ENCODE data around the gene SAFB. TPM values are rescaled to one million over a fixed set of nuclear protein-coding genes. Genes with fewer than 3 reads are reported as not detected.
"Not testable (repeated sequence)": the region's sequence is repeated elsewhere in the genome, so short reads cannot be mapped to it uniquely, and the experiment has no call there.

The SAFB gene
- total RNA-seq, 1 experiment from 2014 or later, result 33.0 TPM

DNA sequence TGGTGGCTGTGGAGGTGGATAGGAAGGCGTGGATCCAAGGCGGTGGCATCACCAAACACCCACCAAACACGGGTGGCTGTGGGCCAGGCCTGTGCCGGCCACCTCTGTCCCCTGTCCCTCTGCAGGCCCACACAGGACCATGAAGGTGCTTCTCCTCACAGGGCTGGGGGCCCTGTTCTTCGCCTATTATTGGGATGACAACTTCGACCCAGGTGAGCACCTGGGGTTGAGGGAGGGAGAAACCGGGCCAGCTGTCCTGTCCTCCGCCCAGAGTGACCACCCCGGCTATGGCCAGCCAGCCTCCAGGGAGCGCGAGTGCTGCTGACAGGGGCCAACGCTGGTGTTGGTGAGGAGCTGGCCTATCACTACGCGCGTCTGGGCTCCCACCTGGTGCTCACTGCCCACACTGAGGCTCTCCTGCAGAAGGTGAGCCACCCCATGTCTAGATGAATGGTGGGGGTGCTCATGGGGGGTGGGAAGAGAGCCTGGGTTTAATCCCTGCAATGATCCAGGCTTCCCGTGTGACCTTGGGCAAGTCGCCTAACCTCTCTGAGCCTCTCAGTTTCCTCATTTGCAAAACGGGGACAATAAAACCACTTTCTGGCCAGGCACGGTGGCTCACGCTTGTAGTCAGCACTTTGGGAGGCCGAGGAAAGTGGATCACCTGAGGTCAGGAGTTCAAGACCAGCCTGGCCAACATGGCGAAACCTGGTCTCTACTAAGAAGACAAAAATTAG is 62.0 kb downstream of the SAFB start:
- Histone ChIP-seq H3K36me3 (no peaks in the 10 kb centered on the region), H3K4me3 (no peak overlapping the region), H3K9me3 (no peaks in the 10 kb centered on the region), H3K27me3 (no peaks in the 10 kb centered on the region)
- DNase-seq, result no peak

DNA sequence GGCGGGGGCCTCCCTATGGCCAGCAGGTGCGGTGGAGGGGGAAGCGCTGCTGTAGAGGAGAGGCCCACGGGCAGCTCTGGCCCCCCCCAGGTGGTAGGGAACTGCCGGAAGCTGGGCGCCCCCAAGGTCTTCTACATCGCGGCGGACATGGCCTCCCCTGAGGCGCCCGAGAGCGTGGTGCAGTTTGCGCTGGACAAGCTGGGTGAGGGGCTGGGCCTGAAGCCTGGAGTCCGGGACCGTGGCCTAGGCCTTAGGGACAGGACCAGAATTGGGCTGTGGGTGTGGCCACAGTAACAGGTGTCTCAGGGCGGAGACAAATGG is 63.4 kb downstream of the SAFB start:
- H3K36me3 ChIP-seq, result peaks cover 11% of the 10 kb centered on the region

DNA sequence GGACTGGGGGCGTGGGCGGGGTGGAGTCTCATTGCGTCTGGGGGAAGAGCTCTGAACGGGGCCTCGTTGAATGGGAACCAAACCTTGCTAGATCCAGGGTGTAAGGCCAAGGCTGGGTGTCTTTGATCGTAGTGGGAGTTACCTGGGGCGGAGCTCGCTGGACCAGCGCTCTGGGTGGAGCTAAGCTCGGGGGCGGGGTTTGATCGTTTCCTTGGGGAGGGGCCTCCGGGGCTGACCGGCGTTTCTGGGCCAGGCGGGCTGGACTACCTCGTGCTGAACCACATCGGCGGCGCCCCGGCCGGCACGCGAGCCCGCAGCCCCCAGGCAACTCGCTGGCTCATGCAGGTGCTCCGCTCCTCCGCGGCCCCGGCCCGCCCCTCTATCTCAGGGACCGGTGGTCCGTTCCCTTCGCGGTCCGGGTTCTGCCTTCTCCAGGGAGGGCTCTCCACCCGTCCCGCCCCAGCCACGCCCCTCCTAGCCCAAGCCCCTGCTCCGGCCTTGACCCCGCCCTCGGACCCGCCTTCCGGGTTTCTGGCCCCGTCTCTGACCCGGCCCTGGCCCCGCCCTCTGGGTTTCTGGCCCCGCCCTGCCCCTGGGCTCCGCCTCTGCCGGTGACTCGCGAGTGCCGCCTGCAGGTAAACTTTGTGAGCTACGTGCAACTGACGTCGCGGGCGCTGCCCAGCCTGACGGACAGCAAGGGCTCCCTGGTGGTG is 63.9 kb downstream of the SAFB start:
- peak; percentile 89 for DNase-seq
- Histone ChIP-seq H3K9me3 (no peaks in the 10 kb centered on the region), H3K27me3 (no peaks in the 10 kb centered on the region), H3K36me3 (peaks cover 16% of the 10 kb centered on the region), H3K4me3 (peak overlapping the region; percentile 56)

More for the DNA sequence above, 63.4 kb downstream of the SAFB start:
- Histone ChIP-seq H3K4me3 (peak overlapping the region; percentile 56; the same call in 1 of the 2 replicates), H3K27me3 (no peaks in the 10 kb centered on the region), H3K9me3 (no peaks in the 10 kb centered on the region)
- no peak for DNase-seq

DNA sequence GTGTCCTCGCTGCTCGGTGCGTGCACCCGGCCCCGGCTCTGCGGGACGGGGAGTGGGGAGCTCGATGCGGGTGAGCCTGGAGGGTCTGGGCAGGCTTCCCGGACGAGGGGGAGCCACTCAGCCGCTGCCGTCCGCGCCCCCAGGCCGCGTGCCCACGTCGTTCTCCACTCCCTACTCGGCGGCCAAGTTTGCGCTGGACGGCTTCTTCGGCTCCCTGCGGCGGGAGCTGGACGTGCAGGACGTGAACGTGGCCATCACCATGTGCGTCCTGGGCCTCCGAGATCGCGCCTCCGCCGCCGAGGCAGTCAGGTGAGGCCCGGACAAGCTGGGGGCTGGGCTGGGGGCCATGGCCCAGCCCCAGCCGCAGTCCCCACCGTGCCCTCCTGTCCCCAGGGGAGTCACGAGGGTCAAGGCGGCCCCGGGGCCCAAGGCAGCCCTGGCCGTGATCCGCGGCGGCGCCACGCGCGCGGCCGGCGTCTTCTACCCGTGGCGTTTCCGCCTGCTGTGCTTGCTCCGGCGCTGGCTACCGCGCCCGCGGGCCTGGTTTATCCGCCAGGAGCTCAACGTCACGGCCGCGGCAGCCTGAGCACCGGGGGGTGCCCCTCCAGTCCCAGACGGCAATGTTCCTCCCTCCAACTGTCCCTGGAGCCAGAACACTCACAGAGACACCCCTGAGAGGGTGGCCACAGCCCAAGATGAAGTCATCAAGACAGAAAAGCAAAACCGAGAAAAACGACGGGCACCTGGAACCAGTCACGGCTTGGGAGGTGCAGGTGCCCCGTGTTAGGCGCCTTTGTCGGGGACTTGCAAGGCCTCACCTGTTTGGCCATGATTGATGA is 64.7 kb downstream of the SAFB start:
- peak overlapping the region; percentile 56 for H3K4me3 ChIP-seq
- no peaks in the 10 kb centered on the region for H3K9me3 ChIP-seq
- peaks cover 24% of the 10 kb centered on the region for H3K36me3 ChIP-seq
- no peak for DNase-seq
- H3K27me3 ChIP-seq, result no peaks in the 10 kb centered on the region

DNA sequence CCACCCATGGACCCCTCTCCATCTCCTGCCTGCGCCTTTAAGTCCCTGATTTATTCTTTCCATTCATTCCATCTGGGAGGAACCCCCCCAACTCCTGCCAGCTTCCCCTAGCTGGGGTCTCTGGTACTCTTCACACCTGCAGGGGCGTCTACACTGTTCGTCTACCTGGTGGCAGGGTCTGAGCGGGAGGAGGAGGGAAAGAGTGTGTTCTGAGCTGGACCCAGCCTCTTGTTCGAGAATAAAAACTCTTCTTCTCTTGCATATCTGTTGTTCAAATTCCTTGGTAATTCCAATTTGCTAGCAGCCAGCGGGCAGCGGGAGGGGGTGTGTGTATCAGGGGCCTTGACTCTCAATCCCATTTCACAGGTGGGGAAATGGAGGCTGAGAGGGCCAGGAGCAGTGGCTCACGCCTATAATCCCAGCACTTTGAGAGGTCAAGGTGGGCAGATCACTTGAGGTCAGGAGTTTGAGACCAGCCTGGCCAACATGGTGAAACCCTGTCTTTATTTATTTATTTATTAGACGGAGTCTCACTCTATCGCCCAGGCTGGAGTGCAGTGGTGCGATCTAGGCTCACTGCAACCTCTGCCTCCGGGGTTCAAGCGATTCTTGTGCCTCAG is 65.5 kb downstream of the SAFB start:
- peaks cover 29% of the 10 kb centered on the region for H3K36me3 ChIP-seq
- not testable (repeated sequence) for DNase-seq, H3K27me3 ChIP-seq, H3K9me3 ChIP-seq, H3K4me3 ChIP-seq

DNA sequence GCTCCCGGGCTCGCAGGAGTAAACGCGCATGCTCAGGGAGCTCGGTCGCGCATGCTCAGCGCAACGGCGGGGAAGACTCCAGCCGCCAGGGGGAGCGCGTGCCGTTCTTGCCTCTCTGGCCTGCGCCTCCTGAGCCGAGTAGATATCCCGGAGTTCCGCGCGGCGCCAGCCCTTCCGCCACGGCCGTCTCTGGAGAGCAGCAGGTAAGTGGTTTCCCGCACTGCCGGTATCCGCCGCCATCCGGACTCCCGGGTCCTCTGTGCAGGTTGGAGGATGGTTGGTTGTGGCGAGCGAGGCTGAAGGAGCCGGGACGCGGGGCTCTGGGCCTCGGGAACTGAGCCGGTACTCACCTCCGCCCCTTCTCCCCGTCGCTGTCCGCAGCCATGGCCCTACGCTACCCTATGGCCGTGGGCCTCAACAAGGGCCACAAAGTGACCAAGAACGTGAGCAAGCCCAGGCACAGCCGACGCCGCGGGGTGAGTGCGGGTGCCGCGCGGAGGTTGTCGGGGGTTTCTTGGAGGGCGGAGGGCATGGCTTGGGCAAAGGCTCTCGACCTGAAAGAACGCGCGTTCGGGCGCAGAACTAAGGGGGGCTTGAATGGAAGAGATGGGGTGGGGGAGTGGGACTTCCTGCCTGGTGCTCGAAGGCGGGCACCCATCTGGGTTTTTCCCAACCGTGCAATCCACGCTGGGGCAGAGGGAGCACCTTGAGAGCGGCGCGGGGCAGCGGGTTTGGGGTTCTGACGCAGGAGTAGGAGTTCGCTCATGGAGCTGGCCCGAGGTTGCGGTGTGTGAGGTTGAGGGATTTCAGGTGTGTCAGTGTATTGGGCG is 67.5 kb downstream of the SAFB start, which contains the start of gene RPL36:
Gene RPL36 (plus strand): TSS at position 171 of the 830 bp plus-strand sequence. CDS start 213 bp downstream, at position 384.
- Histone ChIP-seq H3K27me3 (no peaks in the 10 kb centered on the region), H3K9me3 (no peaks in the 10 kb centered on the region), H3K36me3 (peaks cover 36% of the 10 kb centered on the region), H3K4me3 (peak within 1 kb of the TSS; percentile 94)
- DNase-seq, result peak; percentile 89

DNA sequence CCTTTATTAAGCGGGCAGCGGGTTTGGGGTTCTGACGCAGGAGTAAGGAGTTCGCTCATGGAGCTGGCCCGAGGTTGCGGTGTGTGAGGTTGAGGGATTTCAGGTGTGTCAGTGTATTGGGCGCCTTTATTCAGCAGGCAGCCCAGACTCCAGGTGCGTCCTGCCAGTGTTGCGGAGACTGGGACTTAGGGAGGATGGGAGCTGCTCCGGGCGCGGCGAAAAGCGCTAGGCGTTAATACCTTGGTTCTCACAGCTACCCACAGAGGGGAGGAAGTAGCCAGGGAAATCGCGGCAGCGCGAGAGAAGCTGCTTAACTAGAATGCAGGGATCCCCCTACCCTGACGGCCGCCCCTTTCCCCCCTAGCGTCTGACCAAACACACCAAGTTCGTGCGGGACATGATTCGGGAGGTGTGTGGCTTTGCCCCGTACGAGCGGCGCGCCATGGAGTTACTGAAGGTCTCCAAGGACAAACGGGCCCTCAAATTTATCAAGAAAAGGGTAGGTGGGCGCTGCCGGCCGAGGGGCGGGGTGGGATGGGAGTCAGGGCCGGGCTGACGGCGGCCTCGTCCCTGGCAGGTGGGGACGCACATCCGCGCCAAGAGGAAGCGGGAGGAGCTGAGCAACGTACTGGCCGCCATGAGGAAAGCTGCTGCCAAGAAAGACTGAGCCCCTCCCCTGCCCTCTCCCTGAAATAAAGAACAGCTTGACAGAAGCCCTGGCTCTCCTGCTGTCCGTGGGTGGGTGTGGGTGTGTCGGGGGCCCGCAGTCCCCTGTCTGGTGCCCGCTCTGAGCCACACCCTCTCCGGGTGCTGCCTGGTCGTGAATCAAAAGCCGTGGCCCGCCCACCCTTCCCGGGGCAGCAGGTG is 68.3 kb downstream of the SAFB start:
- no peaks in the 10 kb centered on the region for H3K27me3 ChIP-seq
- H3K4me3 ChIP-seq, result peak overlapping the region; percentile 94
- H3K9me3 ChIP-seq, result no peaks in the 10 kb centered on the region
- H3K36me3 ChIP-seq, result peaks cover 36% of the 10 kb centered on the region
- peak; percentile 70 for DNase-seq

DNA sequence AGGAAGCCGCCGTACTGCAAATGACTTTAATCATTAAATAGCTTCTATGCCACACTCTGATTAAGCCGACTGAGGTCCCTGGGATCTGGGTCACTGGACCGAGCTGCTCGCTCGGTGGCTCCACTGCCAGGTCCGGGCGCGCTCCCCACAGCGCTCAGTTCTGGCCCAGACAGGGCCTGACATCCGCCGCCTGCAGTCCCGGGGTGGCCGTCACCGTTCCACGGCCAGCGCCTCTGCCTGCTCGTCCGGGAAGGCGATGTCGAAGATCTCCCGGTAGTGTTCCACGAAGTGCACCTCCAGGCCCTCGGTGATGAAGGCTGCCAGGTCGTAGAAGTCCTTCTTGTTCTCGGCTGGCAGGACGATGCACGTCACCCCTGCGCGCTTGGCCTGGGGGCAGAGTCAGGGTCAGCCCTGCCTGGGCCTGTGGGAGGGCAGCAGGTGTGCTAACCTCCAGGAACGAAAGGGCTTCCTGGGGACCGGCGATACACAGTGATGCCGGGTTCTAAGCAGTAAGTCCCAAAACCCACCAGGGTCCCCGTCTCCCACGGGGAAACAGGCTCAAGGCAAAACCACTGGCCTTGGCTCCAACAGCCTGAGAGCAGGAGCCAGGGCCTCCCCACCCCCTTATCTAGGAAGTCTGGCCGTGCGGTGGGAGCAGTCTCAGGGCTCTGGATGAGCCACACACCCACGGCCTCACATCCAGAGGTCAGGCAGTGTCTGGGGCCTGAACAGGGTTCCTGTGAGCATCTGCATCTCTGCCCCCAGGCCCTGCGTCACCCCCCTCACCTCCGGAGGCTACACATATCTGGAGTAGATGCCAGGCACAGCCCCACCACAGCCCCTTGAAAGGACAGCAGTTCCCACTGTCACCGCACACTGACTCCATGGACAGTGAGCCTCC is 69.2 kb downstream of the SAFB start:
- peaks cover 36% of the 10 kb centered on the region for H3K36me3 ChIP-seq
- no peak for DNase-seq
- no peaks in the 10 kb centered on the region for H3K9me3 ChIP-seq
- peak overlapping the region; percentile 94 for H3K4me3 ChIP-seq
- H3K27me3 ChIP-seq, result no peaks in the 10 kb centered on the region

DNA sequence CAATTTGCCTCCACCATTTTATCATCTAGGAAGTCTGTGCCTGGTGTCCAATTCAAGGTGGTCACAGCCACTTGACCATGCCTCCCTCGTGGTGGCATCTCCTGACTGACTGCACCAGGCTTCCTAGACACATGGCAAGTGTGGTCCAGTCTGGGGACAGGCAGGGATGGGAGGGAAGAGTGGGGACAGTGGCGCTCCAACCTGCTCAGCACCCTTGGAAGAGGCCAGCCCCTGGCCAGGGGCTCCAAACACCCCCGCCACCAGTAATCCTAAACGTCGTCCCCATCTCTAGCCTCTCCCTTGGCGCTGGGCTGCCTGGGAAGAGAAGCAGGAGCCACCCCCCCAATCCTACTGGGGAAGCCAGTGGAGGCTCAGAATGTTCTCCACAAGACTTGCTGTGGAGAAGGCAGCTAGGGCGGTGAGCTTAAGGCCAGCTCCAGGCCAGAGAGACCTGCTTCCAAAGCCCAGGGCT is 69.9 kb downstream of the SAFB start:
- Histone ChIP-seq H3K4me3 (no peak overlapping the region; the same call in 1 of the 2 replicates), H3K27me3 (no peaks in the 10 kb centered on the region), H3K36me3 (peaks cover 36% of the 10 kb centered on the region), H3K9me3 (no peaks in the 10 kb centered on the region)
- DNase-seq, result no peak

DNA sequence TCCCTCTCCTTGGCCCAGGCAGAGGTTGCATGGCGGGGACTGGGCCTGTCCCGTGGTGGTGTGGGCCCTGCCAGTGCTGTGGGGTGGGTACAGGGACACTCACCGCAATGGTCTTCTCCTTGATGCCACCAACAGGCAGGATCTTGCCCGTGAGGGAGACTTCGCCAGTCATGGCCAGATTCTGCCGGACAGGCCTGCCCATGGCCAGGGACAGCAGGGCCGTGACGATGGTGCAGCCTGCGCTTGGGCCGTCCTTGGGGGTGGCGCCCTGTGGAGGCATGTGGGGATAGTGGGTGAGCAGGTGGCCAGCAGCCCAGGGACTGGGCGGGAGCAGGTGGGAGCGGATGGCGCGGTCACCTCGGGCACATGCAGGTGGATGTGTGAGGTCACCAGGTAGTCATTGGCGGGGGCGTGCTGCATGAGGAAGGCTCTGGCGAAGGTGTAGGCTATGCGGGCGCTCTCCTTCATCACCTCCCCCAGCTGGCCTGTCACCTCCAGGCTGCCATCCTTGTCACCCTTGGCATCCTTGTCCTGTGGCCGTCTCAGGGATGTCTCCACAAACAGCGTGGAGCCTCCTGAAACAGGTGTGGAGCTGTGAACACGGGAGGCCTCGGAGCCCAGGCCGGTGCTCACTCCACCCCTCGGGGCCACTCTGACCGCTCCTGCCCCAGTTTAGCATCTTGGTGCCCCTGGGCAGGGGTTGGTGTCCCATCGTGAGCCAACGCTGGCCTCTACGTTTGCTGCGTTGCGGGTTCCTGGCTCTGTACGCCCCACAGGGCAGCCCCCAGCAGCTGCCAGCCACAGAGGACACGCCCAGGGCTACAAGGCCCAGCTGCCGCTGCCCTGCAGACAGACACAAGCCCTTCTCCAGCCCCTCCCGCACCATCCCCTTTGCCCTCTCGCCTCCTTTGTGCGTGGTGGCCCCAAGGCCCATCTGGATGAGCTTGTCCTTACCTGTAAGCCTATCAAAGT is 70.6 kb downstream of the SAFB start:
- H3K27me3 ChIP-seq, result no peaks in the 10 kb centered on the region
- DNase-seq, result no peak
- no peak overlapping the region for H3K4me3 ChIP-seq
- peaks cover 36% of the 10 kb centered on the region for H3K36me3 ChIP-seq
- no peaks in the 10 kb centered on the region for H3K9me3 ChIP-seq

DNA sequence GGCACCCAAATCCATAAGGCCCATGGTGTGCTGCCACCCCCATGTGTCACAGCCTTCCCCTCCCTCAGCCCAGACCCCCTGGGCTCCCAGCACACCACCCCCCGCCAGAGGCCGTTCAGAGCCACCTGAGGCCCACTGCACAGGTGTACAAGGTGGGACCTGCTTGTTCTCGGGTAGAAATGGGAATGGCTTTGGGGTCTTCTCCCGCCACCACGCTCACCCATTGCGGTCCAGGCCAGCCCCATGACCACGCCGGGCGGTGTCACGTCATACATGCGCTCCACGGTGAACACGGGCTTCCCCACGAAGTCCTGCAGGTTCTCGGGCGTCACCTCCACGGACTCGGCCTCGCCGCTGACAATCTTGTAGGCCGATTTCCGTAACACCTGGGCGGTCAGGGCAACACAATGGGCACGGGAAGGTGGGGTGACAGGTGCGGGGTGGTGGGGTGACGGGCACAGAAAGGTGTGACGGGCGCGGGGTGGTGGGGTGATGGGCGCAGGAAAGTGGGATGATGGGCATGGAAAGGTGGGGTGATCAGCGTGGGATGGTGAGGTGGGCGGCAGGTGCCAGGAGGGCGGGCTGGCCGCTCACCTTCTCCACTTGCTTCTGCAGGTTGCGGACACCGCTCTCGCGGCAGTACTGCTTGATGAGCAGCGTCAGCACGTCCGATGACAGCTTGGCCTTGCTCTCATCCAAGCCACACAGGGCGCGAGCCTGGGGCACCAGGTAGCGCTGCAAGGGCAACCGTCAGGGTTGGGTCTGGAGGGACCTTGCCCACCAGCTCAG is 71.5 kb downstream of the SAFB start:
- Histone ChIP-seq H3K4me3 (no peak overlapping the region), H3K27me3 (no peaks in the 10 kb centered on the region), H3K9me3 (no peaks in the 10 kb centered on the region), H3K36me3 (peaks cover 36% of the 10 kb centered on the region)
- no peak for DNase-seq

DNA sequence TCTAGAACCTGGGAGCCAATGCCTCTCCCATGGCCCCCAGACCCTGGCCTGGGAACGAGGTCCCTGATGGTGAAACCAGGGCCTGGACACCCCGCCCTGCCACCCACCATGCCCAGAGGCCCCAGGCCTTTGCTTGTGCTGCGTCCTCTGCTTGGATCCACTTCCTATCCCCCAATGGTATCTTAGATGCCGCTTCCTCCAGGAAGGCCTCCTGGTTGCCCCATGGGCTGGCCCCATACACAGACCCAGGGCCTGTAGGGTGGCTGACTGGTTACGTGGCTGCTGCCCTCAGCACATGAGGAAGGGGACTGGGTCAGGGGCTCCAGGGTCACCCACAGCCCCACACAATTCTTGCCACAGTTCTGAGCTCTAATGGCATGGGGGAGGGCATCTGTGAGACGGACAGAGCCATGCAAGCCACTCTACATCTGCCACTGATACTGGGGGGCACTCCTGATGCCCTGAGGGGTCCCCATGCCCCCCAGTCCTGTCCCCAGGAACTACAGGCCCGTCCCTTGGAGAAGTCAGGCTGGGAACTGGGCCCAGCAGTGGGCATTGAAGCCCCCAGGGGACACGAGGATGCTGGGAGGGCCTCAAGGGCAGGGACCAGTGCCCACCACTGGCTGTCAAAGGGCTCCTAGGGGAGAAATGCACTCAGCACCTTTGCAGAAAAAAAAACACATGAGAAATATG is 72.2 kb downstream of the SAFB start:
- no peak for DNase-seq
- H3K9me3 ChIP-seq, result no peaks in the 10 kb centered on the region
- H3K36me3 ChIP-seq, result peaks cover 40% of the 10 kb centered on the region

More for the DNA sequence above, 72.2 kb downstream of the SAFB start:
- Histone ChIP-seq H3K4me3 (no peak overlapping the region), H3K27me3 (no peaks in the 10 kb centered on the region)
